B cell (primary cell): Measurements from ENCODE around the gene TTC34.

Experiments
- CTCF ChIP-seq: fragments of 200-600 bp; IDR thresholded peaks from one replicate; pipeline ENCODE4 v1.8.0; 2022; ENCODE audit warnings: antibody characterized with exemption, mild to moderate bottlenecking
- EZH2 ChIP-seq: IDR thresholded peaks from 2 replicates; pipeline ENCODE4 v1.6.1; 2012; ENCODE audit warnings: borderline replicate concordance, low read depth, mild to moderate bottlenecking, moderate library complexity, low read length; ENCODE audit not compliant: insufficient read depth, poor library complexity, severe bottlenecking

GRCh38 chr1:2834146-2834475 is 32.6 kb upstream of the TTC34 start:
- TF ChIP-seq EZH2 (no peak), CTCF (no peak)
